GM18907 (cell line): ENCODE measurements around the gene TSGA10.
"Not testable (repeated sequence)": the region's sequence is repeated elsewhere in the genome, so short reads cannot be mapped to it uniquely, and the experiment has no call there.

Experiments
- ATAC-seq: cut with Tn5 transposase; IDR thresholded peaks from one replicate; pipeline ENCODE4 v1.9.1; 2021; ENCODE audit warnings: mild to moderate bottlenecking, moderate library complexity; ENCODE audit not compliant: unreplicated experiment

The TSGA10 gene

DNA sequence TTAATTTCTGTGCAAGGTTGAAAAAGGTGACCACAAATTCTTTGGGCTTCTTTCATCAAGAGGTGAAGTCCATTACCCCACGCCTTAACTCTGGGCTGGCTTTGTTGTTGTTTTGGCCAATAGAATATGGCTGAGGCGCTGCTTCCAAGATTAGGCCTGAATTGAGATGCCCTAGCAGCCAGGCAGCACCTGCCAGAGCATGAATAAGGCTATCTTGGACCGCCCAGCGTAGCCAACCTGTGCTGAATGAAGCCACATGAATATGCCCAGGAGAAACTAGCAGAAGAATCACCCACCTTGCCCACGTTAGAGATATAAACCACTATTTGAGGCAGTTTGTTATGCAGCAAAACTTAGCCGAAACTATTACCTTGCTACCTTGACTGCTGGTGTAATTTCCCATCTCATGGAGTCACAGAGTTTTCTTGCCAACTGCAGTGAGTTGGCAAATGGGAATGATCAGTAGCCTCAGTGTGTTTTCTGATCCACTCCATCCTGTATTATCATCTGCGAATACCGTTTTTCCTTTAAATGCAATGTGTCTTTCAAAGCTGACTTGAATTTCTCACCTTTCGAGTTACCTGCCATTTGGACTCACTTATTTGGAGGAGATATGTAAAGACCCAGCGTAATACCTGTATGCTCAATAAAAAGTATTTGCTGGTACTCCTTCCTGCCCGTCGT is 679 bp downstream of the TSGA10 start:
- no peak for ATAC-seq

- no peak for ATAC-seq
These were observed 2.4 kb downstream of the TSGA10 start for GRCh38 chr2:99152199-99152895.

- no peak for ATAC-seq
These were observed 4.0 kb downstream of the TSGA10 start for GRCh38 chr2:99150706-99151105.

DNA sequence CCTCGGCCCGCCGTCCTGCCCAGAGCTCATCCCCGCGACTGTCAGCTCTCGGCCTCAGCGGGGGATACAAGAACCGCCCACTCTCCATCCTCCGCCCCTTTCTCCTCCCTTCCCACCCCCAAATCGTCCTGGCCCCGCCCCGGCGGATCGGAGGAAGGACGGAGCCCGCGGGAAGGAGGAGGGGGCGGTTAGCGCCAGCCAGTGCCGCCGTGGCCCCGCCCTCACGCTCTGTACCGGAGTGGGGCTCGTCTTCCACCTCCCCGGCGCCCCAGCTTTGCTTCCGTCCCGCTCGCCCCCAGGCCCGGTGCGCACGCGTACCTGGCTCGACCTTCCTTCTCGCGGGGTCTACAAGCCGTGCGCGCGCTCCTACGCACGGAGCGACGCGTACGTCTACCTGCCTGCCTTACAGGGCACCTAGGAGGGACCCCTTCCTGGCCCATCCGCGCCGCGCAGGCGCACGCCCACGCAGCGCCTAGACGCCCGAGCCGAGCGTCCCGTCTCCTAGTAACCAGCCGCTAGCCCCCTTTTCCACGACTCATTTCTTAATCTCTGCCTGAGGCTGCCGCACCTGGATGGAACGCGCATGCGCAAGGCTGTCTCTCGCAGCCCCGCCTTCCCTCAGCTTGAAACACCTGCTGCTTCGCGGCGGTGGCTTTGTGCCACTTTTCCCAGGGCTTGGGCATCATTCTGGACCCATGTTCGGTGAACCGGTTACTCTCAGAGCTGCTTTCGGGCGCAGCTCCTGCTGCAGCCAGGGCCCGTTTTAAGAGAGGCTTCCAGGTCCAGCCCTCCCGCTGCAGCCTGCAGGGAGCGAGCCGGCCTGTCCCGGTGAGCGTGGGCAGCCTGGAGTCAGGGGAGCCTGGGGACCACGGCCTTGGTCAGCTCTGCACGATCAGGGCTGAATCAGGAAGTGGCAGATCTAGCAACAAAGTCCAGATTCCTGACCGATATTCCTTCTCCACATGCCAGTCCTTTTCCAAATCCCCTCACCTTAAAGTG is 13.3 kb downstream of the TSGA10 start, which contains the start of gene C2orf15:
C2orf15 (plus strand) TSS at position 598 of the 999 bp plus-strand sequence. CDS start 8,852 bp downstream, outside the sequence.
- ATAC-seq: peak; percentile 92

- ATAC-seq: peak; percentile 46
These were observed 14.0 kb downstream of the TSGA10 start for GRCh38 chr2:99140860-99141109.

DNA sequence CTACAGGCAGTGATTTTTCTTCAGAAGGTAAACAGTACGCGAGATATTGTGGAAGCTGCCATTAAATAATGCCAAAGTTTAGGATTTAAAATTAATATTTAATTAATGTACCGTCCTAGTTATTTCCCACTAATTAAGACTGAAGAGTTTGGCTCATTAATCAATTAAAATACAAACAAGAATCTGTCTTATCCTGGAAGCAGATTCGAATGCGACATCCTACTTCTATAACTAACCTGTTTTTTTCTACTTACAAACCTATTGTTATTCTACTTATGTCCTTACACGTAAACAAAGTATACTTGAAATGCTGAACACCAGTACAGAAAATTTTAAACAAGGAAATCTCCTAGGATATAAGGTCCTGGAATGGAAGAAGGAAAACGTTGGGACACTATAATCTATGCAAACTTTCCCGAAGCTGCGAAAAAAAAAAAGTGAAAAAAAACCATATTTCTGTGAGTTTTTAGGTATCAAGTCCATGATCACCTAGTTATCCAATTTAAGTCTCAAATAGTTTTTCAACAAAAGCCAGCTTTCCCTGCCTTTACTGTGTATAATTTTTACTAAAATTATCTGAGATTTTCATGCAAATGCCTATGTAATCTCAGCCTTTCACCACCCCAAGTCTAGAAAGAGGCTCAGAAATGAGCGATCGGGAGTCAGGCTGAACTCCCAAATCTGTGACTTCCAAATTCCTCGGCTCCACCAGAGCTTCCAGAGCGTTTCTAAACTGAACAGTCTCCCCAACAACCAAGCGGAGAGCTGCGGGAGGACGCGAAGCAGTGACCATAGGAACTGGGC is 14.5 kb downstream of the TSGA10 start:
- no peak for ATAC-seq

DNA sequence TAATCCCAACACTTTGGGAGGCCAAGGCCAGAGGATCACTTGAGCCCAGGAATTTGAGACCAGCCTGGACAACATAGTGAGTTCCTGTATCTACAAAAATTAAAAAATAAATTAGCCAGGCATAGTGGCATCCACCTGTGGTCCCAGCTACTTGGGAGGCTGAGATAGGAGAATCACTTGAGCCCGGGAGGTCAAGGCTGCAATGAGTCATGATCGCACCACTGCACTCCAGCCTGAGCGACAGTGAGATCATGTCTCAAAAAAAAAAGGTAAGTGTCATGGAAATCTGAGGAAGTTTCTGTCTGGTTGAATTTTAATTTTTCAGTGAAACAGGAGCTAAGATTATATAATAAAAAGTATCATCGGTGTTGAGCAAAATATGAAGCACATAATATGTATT is 15.7 kb downstream of the TSGA10 start:
- no peak for ATAC-seq

GRCh38 chr2:99135044-99135556 is 19.6 kb downstream of the TSGA10 start:
- ATAC-seq: not testable (repeated sequence)

DNA sequence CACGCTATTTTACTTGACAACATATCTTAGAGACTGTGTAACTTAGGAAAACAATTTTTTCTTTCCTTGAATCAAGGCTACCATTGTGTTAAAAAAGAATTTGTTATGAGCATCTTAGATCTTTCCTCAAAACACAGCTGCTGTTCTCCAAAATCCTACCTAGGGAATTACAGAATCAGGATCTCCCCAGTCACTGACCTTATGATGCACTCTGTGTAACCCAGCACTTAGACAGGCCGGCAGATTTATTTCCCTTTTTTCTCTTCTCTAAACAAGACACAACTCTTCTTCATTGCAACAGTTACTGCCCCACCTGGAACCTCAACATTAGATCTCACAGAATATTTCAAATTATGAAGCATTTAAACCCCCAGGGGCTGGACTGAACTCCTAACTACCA is 26.8 kb downstream of the TSGA10 start:
- ATAC-seq: no peak

DNA sequence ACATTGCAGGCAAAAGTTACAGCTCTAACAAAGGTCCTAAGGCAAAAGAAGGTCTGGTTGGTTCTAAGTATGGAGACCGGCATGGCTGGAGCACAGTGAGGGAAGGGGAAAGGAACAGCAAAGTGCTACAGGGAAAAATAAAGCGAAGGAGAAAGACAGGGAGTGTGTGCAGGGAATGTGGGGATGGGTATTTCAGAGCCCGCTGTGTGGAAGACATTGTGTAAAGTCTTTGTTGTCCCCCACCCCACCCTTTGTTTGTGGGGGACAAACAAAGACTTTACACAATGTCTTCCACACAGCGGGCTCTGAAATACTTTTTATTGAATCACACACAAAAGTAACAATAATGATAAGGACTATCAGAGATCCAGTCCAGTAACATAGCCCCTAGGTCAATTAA is 42.1 kb downstream of the TSGA10 start:
- ATAC-seq: no peak

DNA sequence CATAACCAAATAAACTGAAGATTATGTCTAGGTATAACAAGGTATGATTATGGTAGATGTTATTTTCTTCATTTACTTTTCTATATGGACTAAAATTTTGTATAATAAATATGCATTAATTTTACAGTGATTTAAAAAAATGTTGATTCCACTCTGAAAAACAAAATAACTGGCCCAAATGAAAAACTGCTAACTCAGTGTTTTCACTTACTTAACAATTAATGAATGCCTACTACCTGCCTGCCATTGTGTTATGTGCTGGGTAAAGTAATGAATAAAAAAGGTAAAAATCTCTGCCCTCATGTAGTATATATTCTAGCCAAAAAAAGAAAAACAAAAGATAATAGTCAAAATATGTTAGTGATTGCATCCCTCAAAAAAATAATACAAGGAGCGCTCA is 42.8 kb downstream of the TSGA10 start:
- ATAC-seq: no peak

- no peak for ATAC-seq
These were observed 43.5 kb downstream of the TSGA10 start for GRCh38 chr2:99111236-99111635.

- no peak for ATAC-seq
These were observed 47.8 kb downstream of the TSGA10 start for GRCh38 chr2:99106913-99107312.

DNA sequence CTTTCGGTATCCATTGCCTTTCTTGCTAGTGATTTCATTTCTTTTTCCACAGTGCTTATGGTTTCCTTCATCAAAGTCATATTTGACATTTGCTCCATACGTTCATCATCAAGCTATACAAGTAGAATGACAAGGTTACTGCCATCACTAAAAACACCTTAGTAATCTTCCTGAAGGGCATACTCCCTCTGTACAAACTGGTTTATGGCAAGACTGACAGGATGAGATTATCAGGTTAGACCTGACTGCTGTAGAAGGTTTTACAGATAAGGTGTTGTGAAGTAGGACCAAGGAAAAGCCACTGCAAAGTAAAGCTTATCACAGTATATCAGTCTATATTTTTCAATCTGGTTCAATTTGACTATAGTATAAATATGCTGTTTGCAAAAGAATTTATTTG is 50.7 kb downstream of the TSGA10 start:
- no peak for ATAC-seq

- ATAC-seq: no peak
These were observed 53.0 kb downstream of the TSGA10 start for GRCh38 chr2:99101697-99102096.

- ATAC-seq: no peak
These were observed 58.0 kb downstream of the TSGA10 start for GRCh38 chr2:99096728-99097127.

GRCh38 chr2:99088017-99088416 is 66.7 kb downstream of the TSGA10 start:
- ATAC-seq: peak; percentile 65

GRCh38 chr2:99086385-99086784 is 68.4 kb downstream of the TSGA10 start:
- no peak for ATAC-seq

GRCh38 chr2:99085421-99085820 is 69.3 kb downstream of the TSGA10 start:
- no peak for ATAC-seq

- ATAC-seq: no peak
These were observed 70.5 kb downstream of the TSGA10 start for GRCh38 chr2:99084256-99084655.

GRCh38 chr2:99081891-99082290 is 72.9 kb downstream of the TSGA10 start:
- no peak for ATAC-seq
